Testis (tissue), 2 donors: ENCODE results near the gene ERBB4.

ENCODE experiments used
- CTCF ChIP-seq, 3 experiments: fragments of 450-650 bp in 2 of 3; fragments of 200-600 bp in 1 of 3; sonication (generic) in 1 of 3; IDR thresholded peaks; one replicate each; pipeline ENCODE4 v1.5.1; 2016 to 2019; ENCODE audit warnings: antibody characterized with exemption in 3 of 3, mild to moderate bottlenecking in 2 of 3, moderate library complexity in 1 of 3
- POLR2A ChIP-seq: fragments of 450-650 bp; IDR thresholded peaks from one replicate; pipeline ENCODE4 v1.6.1; 2017; ENCODE audit warnings: antibody characterized with exemption, mild to moderate bottlenecking, moderate library complexity

DNA sequence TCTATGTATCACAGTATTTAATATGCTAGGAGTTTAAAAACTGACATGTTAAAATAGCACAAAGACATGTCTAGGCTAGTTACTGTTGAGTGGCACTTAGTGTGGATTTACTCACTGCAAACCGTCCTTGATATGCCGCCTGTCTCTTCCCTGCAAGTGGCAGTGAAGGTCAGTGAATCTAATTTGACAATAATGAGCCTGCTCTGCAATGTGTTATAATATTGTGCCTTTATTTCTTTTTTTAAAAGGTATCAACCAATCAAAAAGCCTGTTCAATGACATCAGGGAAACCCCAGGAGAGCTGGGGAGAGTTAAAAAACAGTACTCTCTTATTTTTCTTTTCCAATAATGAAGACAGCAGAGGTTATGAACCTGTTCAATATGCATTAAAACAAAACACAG is 384.1 kb downstream of the ERBB4 start:
- no peak for TF ChIP-seq CTCF (IDR thresholded peaks at IDR 0.05)
- TF ChIP-seq POLR2A: no peak
